Measurements from ENCODE around the gene ABCB11.

Gene ABCB11

DNA sequence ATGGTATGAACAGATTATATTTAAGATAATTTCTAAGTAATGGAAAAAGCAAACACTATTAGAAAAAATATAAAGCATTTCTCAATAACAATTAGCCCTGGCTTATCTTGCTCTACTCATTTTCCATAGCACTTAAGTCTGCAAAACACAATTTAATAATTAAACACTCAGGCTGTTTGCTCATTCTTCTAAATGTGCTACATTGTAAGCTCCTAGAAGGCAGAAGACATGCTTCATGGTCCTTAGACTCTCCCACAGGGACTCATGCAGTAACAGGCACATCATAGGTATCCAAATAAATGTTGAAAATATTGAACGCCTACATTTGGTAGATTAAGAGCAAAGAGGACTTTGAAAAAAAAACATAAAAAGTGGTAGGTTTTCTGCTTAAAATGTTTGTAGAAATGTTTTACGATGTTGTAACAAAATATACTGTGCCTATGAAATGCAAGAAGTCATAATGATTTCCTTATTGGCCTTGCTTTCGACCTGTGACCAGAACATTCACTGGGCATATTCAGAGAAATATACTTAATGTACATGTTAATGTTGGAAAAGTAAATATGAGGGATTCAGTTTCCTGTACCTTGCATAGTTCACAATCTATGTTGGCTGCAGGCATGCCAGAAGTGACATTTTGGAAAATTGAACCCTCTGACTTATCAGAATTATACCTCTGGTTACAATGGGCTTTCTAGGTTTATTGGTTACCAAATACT, 102.9 kb downstream of the ABCB11 start:
- H3K4me3 ChIP-seq (ENCODE audit: low read length), result no peak overlapping the region
- no peak for TF ChIP-seq ZNF274 (IDR thresholded peaks at IDR 0.05; ENCODE audit: low read depth, low read length)

GRCh38 chr2:168926621-168927386, 104.3 kb downstream of the ABCB11 start:
- no peak overlapping the region for H3K4me3 ChIP-seq (ENCODE audit: low read length)
- no peak for TF ChIP-seq ZNF274 (IDR thresholded peaks at IDR 0.05; ENCODE audit: low read depth, low read length)

GRCh38 chr2:168920504-168921157, 110.5 kb downstream of the ABCB11 start:
- no peak overlapping the region for H3K4me3 ChIP-seq (ENCODE audit: low read length)
- TF ChIP-seq ZNF274 (IDR thresholded peaks at IDR 0.05; ENCODE audit: low read depth, low read length), result no peak

GRCh38 chr2:168916331-168916675, 114.8 kb downstream of the ABCB11 start:
- no peak overlapping the region for H3K4me3 ChIP-seq (ENCODE audit: low read length)
- TF ChIP-seq ZNF274 (IDR thresholded peaks at IDR 0.05; ENCODE audit: low read depth, low read length), result no peak

DNA sequence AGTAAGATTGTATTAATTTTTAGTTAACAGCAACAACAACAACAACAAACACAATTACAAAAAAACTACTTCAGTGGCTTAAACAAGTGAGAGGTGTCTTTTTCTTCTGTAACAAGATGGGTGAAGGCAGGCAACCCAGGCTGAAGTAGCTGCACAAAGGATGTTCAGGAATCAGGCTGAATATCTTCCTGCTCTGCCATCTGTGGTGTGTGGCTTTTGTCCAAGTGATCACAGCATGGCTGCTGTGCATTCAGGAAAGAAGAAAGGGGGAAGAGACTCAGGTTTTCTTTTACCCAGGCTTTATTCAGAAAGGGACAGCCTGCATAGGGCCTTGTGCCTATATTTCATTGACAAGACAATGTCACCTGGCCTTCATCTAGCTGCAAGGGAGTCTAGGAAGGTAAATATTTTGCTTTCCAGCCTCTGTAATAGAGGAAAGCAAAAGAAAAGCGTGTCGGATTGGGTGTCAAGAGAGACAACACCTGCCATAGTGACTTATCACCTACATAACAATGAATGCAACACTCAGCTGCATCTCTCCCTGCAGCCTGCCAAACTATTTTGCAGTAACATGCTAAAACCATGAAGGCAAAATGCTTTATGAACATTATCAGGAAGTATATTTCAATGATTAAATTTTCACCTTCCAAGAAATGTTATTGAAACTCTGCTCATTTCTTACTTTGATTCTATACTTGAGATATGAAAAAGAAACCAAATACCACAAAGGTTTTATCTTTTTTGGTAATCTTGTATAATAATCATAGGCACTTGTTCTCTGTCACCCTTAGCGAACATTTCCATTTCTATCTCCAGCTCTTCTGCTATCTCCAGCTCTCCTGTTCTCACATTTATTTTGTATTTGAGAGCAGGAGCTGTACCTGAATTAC, 115.4 kb downstream of the ABCB11 start:
- H3K4me3 ChIP-seq (ENCODE audit: low read length), result no peak overlapping the region
- TF ChIP-seq ZNF274 (IDR thresholded peaks at IDR 0.05; ENCODE audit: low read depth, low read length), result no peak

GRCh38 chr2:168913495-168913894, 117.6 kb downstream of the ABCB11 start:
- no peak overlapping the region for H3K4me3 ChIP-seq (ENCODE audit: low read length)

GRCh38 chr2:168912901-168913369, 118.2 kb downstream of the ABCB11 start:
- TF ChIP-seq ZNF274 (IDR thresholded peaks at IDR 0.05; ENCODE audit: low read depth, low read length), result no peak
- H3K4me3 ChIP-seq (ENCODE audit: low read length), result no peak overlapping the region

More at GRCh38 chr2:168913495-168913894, 117.6 kb downstream of the ABCB11 start:
- TF ChIP-seq ZNF274 (IDR thresholded peaks at IDR 0.05; ENCODE audit: low read depth, low read length), result no peak

DNA sequence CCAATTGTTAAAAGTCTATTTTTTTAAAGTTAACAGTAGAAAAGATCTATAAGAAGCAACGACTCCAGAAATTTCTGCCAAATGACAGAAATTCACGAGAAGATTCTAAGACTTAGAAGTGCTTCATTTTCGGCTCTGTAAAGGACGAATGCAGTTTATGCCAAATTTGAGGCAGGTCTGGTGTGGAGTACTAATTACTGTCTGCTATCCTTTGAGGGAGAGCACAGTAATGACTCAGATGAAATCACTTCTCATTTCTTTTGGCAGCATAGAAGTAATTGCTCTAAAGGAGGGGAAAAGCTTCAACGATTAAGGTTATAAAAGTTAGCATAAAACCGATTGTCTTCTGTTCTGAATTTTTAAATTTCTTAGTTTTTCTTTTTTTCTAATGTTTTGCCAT, 118.7 kb downstream of the ABCB11 start:
- no peak overlapping the region for H3K4me3 ChIP-seq (ENCODE audit: low read length)
- TF ChIP-seq ZNF274 (IDR thresholded peaks at IDR 0.05; ENCODE audit: low read depth, low read length), result no peak

GRCh38 chr2:168910330-168910729, 120.8 kb downstream of the ABCB11 start:
- TF ChIP-seq ZNF274 (IDR thresholded peaks at IDR 0.05; ENCODE audit: low read depth, low read length), result no peak

GRCh38 chr2:168907940-168908662, 123.0 kb downstream of the ABCB11 start:
- no peak for TF ChIP-seq ZNF274 (IDR thresholded peaks at IDR 0.05; ENCODE audit: low read depth, low read length)
- no peak overlapping the region for H3K4me3 ChIP-seq (ENCODE audit: low read length)

More at GRCh38 chr2:168910330-168910729, 120.8 kb downstream of the ABCB11 start:
- no peak overlapping the region for H3K4me3 ChIP-seq (ENCODE audit: low read length)

- H3K4me3 ChIP-seq (ENCODE audit: low read length), result no peak overlapping the region
- TF ChIP-seq ZNF274 (IDR thresholded peaks at IDR 0.05; ENCODE audit: low read depth, low read length), result no peak
These were observed 126.8 kb downstream of the ABCB11 start for GRCh38 chr2:168904358-168904757.

GRCh38 chr2:168903888-168904287, 127.2 kb downstream of the ABCB11 start:
- no peak overlapping the region for H3K4me3 ChIP-seq (ENCODE audit: low read length)
- TF ChIP-seq ZNF274 (IDR thresholded peaks at IDR 0.05; ENCODE audit: low read depth, low read length), result no peak

DNA sequence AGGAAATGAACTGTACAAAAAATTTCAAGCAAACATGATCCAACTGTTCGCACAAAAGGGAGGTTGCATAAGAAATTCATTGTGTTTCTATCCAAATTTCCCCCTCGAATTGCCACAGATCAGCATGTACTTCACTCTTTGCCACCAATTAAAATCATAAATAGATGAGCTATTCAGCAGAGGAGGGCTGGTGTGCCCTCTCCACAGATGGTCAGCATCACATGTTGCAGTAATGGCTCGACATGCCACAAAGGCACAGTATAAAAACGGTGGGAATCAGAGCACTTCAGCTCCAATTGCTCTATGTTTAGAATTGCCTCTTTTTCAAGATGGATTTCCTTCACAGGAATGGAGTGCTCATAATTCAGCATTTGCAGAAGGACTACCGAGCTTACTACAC, 130.1 kb downstream of the ABCB11 start, which contains the start of gene G6PC2:
TSS of gene G6PC2 (plus strand) at position 289 of the 400 bp plus-strand sequence. CDS start at position 330, 41 bp downstream.
- TF ChIP-seq ZNF274 (IDR thresholded peaks at IDR 0.05; ENCODE audit: low read depth, low read length), result no peak
- H3K4me3 ChIP-seq (ENCODE audit: low read length), result no peak within 1 kb of the TSS

Data from GM08714 (cell line).